HCT116 (cell line): ENCODE measurements around the gene PLA2G1B. TPM values are rescaled to one million over a fixed set of nuclear protein-coding genes. Genes with fewer than 3 reads are reported as not detected.

Experiments
- ATAC-seq: fragments of 200-7000 bp; cut with Tn5 transposase; 2 replicates; pipeline ENCODE4 v1.9.1; 2020; ENCODE audit warnings: mild to moderate bottlenecking, moderate library complexity
- BruUV-seq: library from RNA; stranded (reverse); fragments of 400-500 nt; replicated peaks from 2 replicates; lab custom pipeline; 2021; lab: Mats Ljungman, UMichigan
- CTCF ChIA-PET: fragments of 300-600 bp; sonication (Branson Sonifier 250); formaldehyde crosslinking; loops from one replicate; lab custom pipeline; 2021; ENCODE audit warnings: antibody characterized with exemption; lab: Charles Lee
- POLR2A ChIA-PET: fragments of 300-600, 350-600 bp; sonication (Branson Sonifier 250); formaldehyde crosslinking; loops from one replicate; lab custom pipeline; 2021; ENCODE audit warnings: antibody characterized with exemption; lab: Charles Lee
- RAD21 ChIA-PET, 2 experiments: fragments of 300-600 bp; sonication (Branson Sonifier 250); formaldehyde crosslinking; loops; one replicate each; lab custom pipeline; 2023; ENCODE audit warnings: low total read pairs in 2 of 2; ENCODE audit not compliant: uncharacterized antibody in 2 of 2, unreplicated experiment in 2 of 2, low non-redundant PET in 1 of 2; lab: Charles Lee
- DNase-seq: peaks from one replicate; pipeline ENCODE4 v3.0.0-alpha.2; 2010; ENCODE audit warnings: low read depth, low spot score
- H2AFZ ChIP-seq: fragments of 200-600 bp; shearing (Covaris generic), sonication (generic); 2 replicates; pipeline ENCODE4 v1.6.1; 2017; ENCODE audit warnings: low read depth, mixed run types, mixed read lengths, antibody characterized with exemption, low read length; ENCODE audit not compliant: poor library complexity, severe bottlenecking
- H3K27ac ChIP-seq: 2 replicates; pipeline ENCODE4 v1.5.1; 2012; ENCODE audit warnings: low read depth, low read length
- H3K27me3 ChIP-seq: fragments of 200-600 bp; sonication (generic); 2 replicates; pipeline ENCODE4 v1.6.1; 2016; ENCODE audit warnings: mixed run types, low read length, mixed read lengths; ENCODE audit not compliant: insufficient read depth
- H3K36me3 ChIP-seq, 2 experiments: fragments of 200-500 bp in 1 of 2; fragments of 200-600 bp in 1 of 2; sonication (Bioruptor generic) in 1 of 2; sonication (generic) in 1 of 2; 2 replicates each; pipeline versions ENCODE4 v1.5.1 to v1.6.1; 2014 to 2016; ENCODE audit warnings: low read length in 2 of 2, inconsistent platforms in 1 of 2, mixed read lengths in 1 of 2, mixed run types in 1 of 2; ENCODE audit not compliant: insufficient read depth in 2 of 2, control insufficient read depth in 1 of 2
- H3K4me1 ChIP-seq, 2 experiments: fragments of 200-600 bp in 1 of 2; sonication (generic) in 1 of 2; 2 replicates each; pipeline versions ENCODE4 v1.5.1 to v1.6.1; 2012 to 2017; ENCODE audit warnings: low read length in 2 of 2, inconsistent platforms in 1 of 2, mild to moderate bottlenecking in 1 of 2, mixed read lengths in 1 of 2, mixed run types in 1 of 2, moderate library complexity in 1 of 2; ENCODE audit not compliant: insufficient read depth in 2 of 2, control insufficient read depth in 1 of 2
- H3K4me2 ChIP-seq: fragments of 200-600 bp; sonication (generic); 2 replicates; pipeline ENCODE4 v1.6.1; 2017; ENCODE audit warnings: mixed run types, low read length, mixed read lengths
- H3K4me3 ChIP-seq, 2 experiments: fragments of 200-600 bp in 1 of 2; sonication (generic) in 1 of 2; replicated peaks in 1 of 2; 2 replicates each; pipeline ENCODE4 v1.5.1; 2011 to 2016; ENCODE audit warnings: low read length in 2 of 2, control low read depth in 1 of 2, low read depth in 1 of 2, mild to moderate bottlenecking in 1 of 2, mixed read lengths in 1 of 2, mixed run types in 1 of 2
- H3K79me2 ChIP-seq: fragments of 200-600 bp; sonication (generic); 2 replicates; pipeline ENCODE4 v1.6.1; 2017; ENCODE audit warnings: mild to moderate bottlenecking, mixed run types, low read length, moderate library complexity, mixed read lengths; ENCODE audit not compliant: insufficient read depth
- H3K9ac ChIP-seq: fragments of 200-600 bp; sonication (generic); 2 replicates; pipeline ENCODE4 v1.6.1; 2016; ENCODE audit warnings: low read length, mixed read lengths
- H3K9me2 ChIP-seq: fragments of 200-600 bp; sonication (generic), shearing (Covaris generic); 2 replicates; pipeline ENCODE4 v1.6.1; 2017; ENCODE audit warnings: mixed run types, mild to moderate bottlenecking, moderate library complexity; ENCODE audit not compliant: insufficient read depth
- H3K9me3 ChIP-seq, 2 experiments: fragments of 200-500 bp in 1 of 2; fragments of 200-600 bp in 1 of 2; sonication (Bioruptor generic) in 1 of 2; sonication (generic) in 1 of 2; 2 replicates each; pipeline ENCODE4 v1.6.1; 2014 to 2017; ENCODE audit warnings: low read length in 2 of 2, mixed read lengths in 2 of 2, inconsistent platforms in 1 of 2, low read depth in 1 of 2, mild to moderate bottlenecking in 1 of 2, mixed run types in 1 of 2, moderate library complexity in 1 of 2; ENCODE audit not compliant: control insufficient read depth in 1 of 2, insufficient read depth in 1 of 2
- H4K20me1 ChIP-seq: fragments of 200-600 bp; sonication (generic), shearing (Covaris generic); 2 replicates; pipeline ENCODE4 v1.6.1; 2017; ENCODE audit warnings: mixed run types, mild to moderate bottlenecking, moderate library complexity; ENCODE audit not compliant: insufficient read depth
- CEBPB ChIP-seq: IDR thresholded peaks from 2 replicates; pipeline ENCODE4 v1.6.1; 2012; ENCODE audit warnings: low read depth
- EGR1 ChIP-seq: IDR thresholded peaks from 2 replicates; pipeline ENCODE4 v1.6.1; 2012; ENCODE audit warnings: low read depth
- ELF1 ChIP-seq: IDR thresholded peaks from 2 replicates; pipeline ENCODE4 v1.6.1; 2012; ENCODE audit warnings: low read depth, borderline replicate concordance
- EZH2 ChIP-seq: fragments of 200-600 bp; sonication (generic); IDR thresholded peaks from 2 replicates; pipeline ENCODE4 v1.6.1; 2017; ENCODE audit warnings: antibody characterized with exemption, mixed run types
- EZH2phosphoT487 ChIP-seq: fragments of 200-600 bp; IDR thresholded peaks from 2 replicates; pipeline ENCODE4 v1.6.1; 2018; ENCODE audit warnings: antibody characterized with exemption, borderline replicate concordance
- FOSL1 ChIP-seq: IDR thresholded peaks from 2 replicates; pipeline ENCODE4 v1.6.1; 2012; ENCODE audit warnings: low read depth
- JUND ChIP-seq: IDR thresholded peaks from 2 replicates; pipeline ENCODE4 v1.6.1; 2012
- POLR2AphosphoS5 ChIP-seq: IDR thresholded peaks from 2 replicates; pipeline ENCODE4 v1.6.1; 2011; ENCODE audit warnings: mild to moderate bottlenecking, low read depth, low read length, moderate library complexity
- RAD21 ChIP-seq: IDR thresholded peaks from 2 replicates; pipeline ENCODE4 v1.6.1; 2012; ENCODE audit warnings: low read depth, mild to moderate bottlenecking
- SIN3A ChIP-seq: IDR thresholded peaks from 2 replicates; pipeline ENCODE4 v1.6.1; 2012; ENCODE audit warnings: low read depth
- TCF7L2 ChIP-seq: IDR thresholded peaks from 2 replicates; pipeline ENCODE4 v1.7.0; 2011; ENCODE audit warnings: borderline replicate concordance, inconsistent platforms; ENCODE audit not compliant: insufficient read depth, insufficient read length; ENCODE audit errors: extremely low read depth
- YY1 ChIP-seq: IDR thresholded peaks from 2 replicates; pipeline ENCODE4 v1.6.1; 2011; ENCODE audit warnings: low read length, low read depth, moderate library complexity, mild to moderate bottlenecking; ENCODE audit not compliant: insufficient replicate concordance; ENCODE audit errors: extremely low read depth
- ZNF274 ChIP-seq: fragments of 200-500 bp; sonication (Bioruptor generic); IDR thresholded peaks from 2 replicates; pipeline ENCODE4 v1.6.1; 2014; ENCODE audit warnings: mild to moderate bottlenecking, low read depth, low read length, inconsistent platforms
- intact Hi-C: fragments of 100-400 bp; cut with micrococcal nuclease; formaldehyde crosslinking; loops from 2 replicates; pipeline ENCODE4 v1.10.0; 2022
- total RNA-seq: library from RNA; stranded (reverse); gene quantifications from one replicate; pipeline ENCODE4 v1.2.1, GENCODE V29; 2021; ENCODE audit not compliant: unreplicated experiment
- TF ChIP-seq, protein P1 (sequence below): IDR thresholded peaks from 2 replicates; pipeline ENCODE4 v1.6.1; 2011; ENCODE audit warnings: mild to moderate bottlenecking, low read length, moderate library complexity; ENCODE audit not compliant: insufficient replicate concordance; ENCODE audit errors: extremely low read depth
- TF ChIP-seq, protein P2 (sequence below): IDR thresholded peaks from 2 replicates; pipeline ENCODE4 v1.6.1; 2012
- TF ChIP-seq, protein P3 (sequence below), 3 experiments: fragments of 200-600 bp in 1 of 3; sonication (generic) in 1 of 3; IDR thresholded peaks in 2 of 3; conservative IDR thresholded peaks in 1 of 3; 2 replicates each; pipeline ENCODE4 v1.5.1; 2012 to 2017; ENCODE audit warnings: low read depth in 2 of 3, low read length in 2 of 3, antibody characterized with exemption in 1 of 3, borderline replicate concordance in 1 of 3, control low read depth in 1 of 3, mild to moderate bottlenecking in 1 of 3, mixed read lengths in 1 of 3, mixed run types in 1 of 3, moderate library complexity in 1 of 3; ENCODE audit not compliant: insufficient read depth in 1 of 3
- TF ChIP-seq, protein P4 (sequence below): IDR thresholded peaks from 2 replicates; pipeline ENCODE4 v1.6.1; 2012

Gene PLA2G1B
- total RNA-seq, 1 experiment from 2014 or later, result 2.0 TPM

DNA sequence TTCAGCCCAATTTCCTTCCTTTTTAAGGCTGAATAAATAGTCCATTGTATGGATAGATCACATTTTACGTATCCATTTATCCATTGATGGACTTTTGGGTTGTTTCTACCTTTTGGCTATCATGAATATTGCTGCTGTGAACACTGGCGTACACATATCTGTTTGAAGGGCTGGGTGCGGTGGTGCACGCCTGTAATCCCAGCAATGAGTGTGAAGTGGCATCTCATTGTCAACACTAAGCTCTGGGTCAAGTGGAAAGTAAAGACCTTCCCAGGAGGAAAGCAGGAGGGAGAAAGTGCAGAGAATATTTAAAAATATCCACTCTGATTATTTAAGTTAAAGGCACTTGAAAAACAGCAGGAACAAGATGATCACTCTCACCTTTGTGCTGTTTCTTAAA lies 11.7 kb upstream of the PLA2G1B start:
- RAD21 ChIA-PET, result no interaction called here
- H4K20me1 ChIP-seq, result no peaks in the 10 kb centered on the region
- no peak for DNase-seq
- ATAC-seq, result no peak
- no peaks in the 10 kb centered on the region for H3K27me3 ChIP-seq
- H3K9me2 ChIP-seq, result no peaks in the 10 kb centered on the region
- H3K27ac ChIP-seq, result no peak overlapping the region
- intact Hi-C loops, result loop anchor here (5.0 to 10.0 kb wide), 2 partner anchors 128 to 376 kb away; partner anchors contain the start of genes SRSF9 and UNC119B
- no peaks in the 10 kb centered on the region; a peak in 1 of 4 replicates for H3K36me3 ChIP-seq
- no peaks in the 10 kb centered on the region for H3K79me2 ChIP-seq
- no peak for TF ChIP-seq EZH2phosphoT487
- no peak for TF ChIP-seq YY1
- no peak for TF ChIP-seq RAD21
- no peak for TF ChIP-seq ELF1
- TF ChIP-seq EZH2, result no peak
- TF ChIP-seq EGR1, result no peak
- no peak for TF ChIP-seq CEBPB
- TF ChIP-seq, protein P1, sequence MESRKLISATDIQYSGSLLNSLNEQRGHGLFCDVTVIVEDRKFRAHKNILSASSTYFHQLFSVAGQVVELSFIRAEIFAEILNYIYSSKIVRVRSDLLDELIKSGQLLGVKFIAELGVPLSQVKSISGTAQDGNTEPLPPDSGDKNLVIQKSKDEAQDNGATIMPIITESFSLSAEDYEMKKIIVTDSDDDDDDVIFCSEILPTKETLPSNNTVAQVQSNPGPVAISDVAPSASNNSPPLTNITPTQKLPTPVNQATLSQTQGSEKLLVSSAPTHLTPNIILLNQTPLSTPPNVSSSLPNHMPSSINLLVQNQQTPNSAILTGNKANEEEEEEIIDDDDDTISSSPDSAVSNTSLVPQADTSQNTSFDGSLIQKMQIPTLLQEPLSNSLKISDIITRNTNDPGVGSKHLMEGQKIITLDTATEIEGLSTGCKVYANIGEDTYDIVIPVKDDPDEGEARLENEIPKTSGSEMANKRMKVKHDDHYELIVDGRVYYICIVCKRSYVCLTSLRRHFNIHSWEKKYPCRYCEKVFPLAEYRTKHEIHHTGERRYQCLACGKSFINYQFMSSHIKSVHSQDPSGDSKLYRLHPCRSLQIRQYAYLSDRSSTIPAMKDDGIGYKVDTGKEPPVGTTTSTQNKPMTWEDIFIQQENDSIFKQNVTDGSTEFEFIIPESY, result no peak
- TF ChIP-seq FOSL1, result no peak
- TF ChIP-seq, protein P2, sequence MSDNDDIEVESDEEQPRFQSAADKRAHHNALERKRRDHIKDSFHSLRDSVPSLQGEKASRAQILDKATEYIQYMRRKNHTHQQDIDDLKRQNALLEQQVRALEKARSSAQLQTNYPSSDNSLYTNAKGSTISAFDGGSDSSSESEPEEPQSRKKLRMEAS, result no peak
- TF ChIP-seq, protein P3, sequence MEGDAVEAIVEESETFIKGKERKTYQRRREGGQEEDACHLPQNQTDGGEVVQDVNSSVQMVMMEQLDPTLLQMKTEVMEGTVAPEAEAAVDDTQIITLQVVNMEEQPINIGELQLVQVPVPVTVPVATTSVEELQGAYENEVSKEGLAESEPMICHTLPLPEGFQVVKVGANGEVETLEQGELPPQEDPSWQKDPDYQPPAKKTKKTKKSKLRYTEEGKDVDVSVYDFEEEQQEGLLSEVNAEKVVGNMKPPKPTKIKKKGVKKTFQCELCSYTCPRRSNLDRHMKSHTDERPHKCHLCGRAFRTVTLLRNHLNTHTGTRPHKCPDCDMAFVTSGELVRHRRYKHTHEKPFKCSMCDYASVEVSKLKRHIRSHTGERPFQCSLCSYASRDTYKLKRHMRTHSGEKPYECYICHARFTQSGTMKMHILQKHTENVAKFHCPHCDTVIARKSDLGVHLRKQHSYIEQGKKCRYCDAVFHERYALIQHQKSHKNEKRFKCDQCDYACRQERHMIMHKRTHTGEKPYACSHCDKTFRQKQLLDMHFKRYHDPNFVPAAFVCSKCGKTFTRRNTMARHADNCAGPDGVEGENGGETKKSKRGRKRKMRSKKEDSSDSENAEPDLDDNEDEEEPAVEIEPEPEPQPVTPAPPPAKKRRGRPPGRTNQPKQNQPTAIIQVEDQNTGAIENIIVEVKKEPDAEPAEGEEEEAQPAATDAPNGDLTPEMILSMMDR (IDR thresholded peaks at IDR 0.05 in 2 of 3, conservative IDR thresholded peaks at IDR 0.05 in 1 of 3; ENCODE audit: borderline replicate concordance in 1 of 3, insufficient read depth in 1 of 3, low read depth in 2 of 3, low read length in 2 of 3), result no peak
- TF ChIP-seq, protein P4, sequence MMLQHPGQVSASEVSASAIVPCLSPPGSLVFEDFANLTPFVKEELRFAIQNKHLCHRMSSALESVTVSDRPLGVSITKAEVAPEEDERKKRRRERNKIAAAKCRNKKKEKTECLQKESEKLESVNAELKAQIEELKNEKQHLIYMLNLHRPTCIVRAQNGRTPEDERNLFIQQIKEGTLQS, result no peak
- TF ChIP-seq TCF7L2, result no peak
- TF ChIP-seq POLR2AphosphoS5, result no peak
- no peak for TF ChIP-seq JUND
- no peak for TF ChIP-seq ZNF274
- no peak for TF ChIP-seq SIN3A
- TF ChIP-seq, all 23 proteins: peak for 0
- BruUV-seq, result no TSS peak
- no peak overlapping the region for H3K4me2 ChIP-seq
- H3K4me3 ChIP-seq, result no peak overlapping the region
- H3K9ac ChIP-seq, result no peak overlapping the region
- H2AFZ ChIP-seq, result no peak overlapping the region
- peaks cover 5% of the 10 kb centered on the region in 2 experiments; a peak in 2 of 4 replicates for H3K9me3 ChIP-seq
- H3K4me1 ChIP-seq, result no peaks in the 10 kb centered on the region
- ChIA-PET CTCF (no interaction called here), POLR2A (interaction anchor here (0.7 kb wide), 1 partner anchor 22 kb away, joined by 3 read pairs; no protein-coding TSS in a partner anchor)
